HepG2 (cell line): Measurements from ENCODE around the gene OPRL1. TPM values are rescaled to one million over a fixed set of nuclear protein-coding genes. Genes with fewer than 3 reads are reported as not detected.
A peak's percentile ranks its signal among the peaks of the same experiment; 100 is the strongest.

Experiments used
- MYC ChIP-seq: sonication (generic); formaldehyde crosslinking; IDR thresholded peaks from 2 replicates; pipeline ENCODE4 v1.9.0; 2021; ENCODE audit warnings: missing genetic modification reagents, borderline replicate concordance
- NFE2 ChIP-seq: sonication (generic); formaldehyde crosslinking; IDR thresholded peaks from 2 replicates; pipeline ENCODE4 v1.4.0; 2020; ENCODE audit warnings: missing genetic modification reagents
- RCOR2 ChIP-seq: IDR thresholded peaks from 2 replicates; pipeline ENCODE4 v1.6.1; 2016; ENCODE audit warnings: missing biosample characterization, missing genetic modification reagents
- SIN3B ChIP-seq: fragments of 150-350 bp; IDR thresholded peaks from 2 replicates; pipeline ENCODE4 v1.6.1; 2014; ENCODE audit warnings: low read length
- U2AF2 ChIP-seq: fragments of 200-400 bp; formaldehyde crosslinking; IDR thresholded peaks from 2 replicates; pipeline ENCODE4 v1.6.1; 2017; ENCODE audit warnings: low read depth, mild to moderate bottlenecking, low read length
- ZNF547 ChIP-seq: sonication (generic); formaldehyde crosslinking; IDR thresholded peaks from 2 replicates; pipeline ENCODE4 v1.5.1; 2020; ENCODE audit warnings: mild to moderate bottlenecking, missing genetic modification reagents
- ZNF552 ChIP-seq: sonication (generic); formaldehyde crosslinking; IDR thresholded peaks from 2 replicates; pipeline ENCODE4 v1.9.0; 2022; ENCODE audit warnings: missing genetic modification reagents, mild to moderate bottlenecking, borderline replicate concordance
- ZNF724P ChIP-seq: sonication (generic); formaldehyde crosslinking; IDR thresholded peaks from 2 replicates; pipeline ENCODE4 v1.8.0; 2022; ENCODE audit warnings: missing genetic modification reagents, borderline replicate concordance
- ZNF790 ChIP-seq: sonication (generic); formaldehyde crosslinking; IDR thresholded peaks from 2 replicates; pipeline ENCODE4 v1.8.0; 2022; ENCODE audit warnings: missing genetic modification reagents, mild to moderate bottlenecking, borderline replicate concordance
- polyA plus RNA-seq, 8 experiments: library from polyadenylated mRNA; depleted of rRNA in 3 of 8; stranded (reverse) in 7 of 8; unstranded in 1 of 8; fragments of >200 nt; fragmentation: Illumina TruSeq in 4 of 8; extraction: Trizol in 4 of 8; gene quantifications; 2 replicates each; pipeline versions ENCODE4 v1.2.1 to v1.2.3, GENCODE V29; 2011 to 2016; ENCODE audit warnings: low read depth in 4 of 8, missing spikeins in 1 of 8, mixed read lengths in 1 of 8; ENCODE audit not compliant: insufficient read depth in 1 of 8
- total RNA-seq, 5 experiments: library from RNA; depleted of rRNA; stranded (reverse); fragments of >200 nt; fragmentation: Illumina TruSeq; extraction: Trizol; gene quantifications; 2 replicates each; pipeline ENCODE4 v1.2.3, GENCODE V29; 2016; ENCODE audit warnings: low read depth in 1 of 5
- TF ChIP-seq, protein P1 (sequence below): sonication (generic); formaldehyde crosslinking; IDR thresholded peaks from 2 replicates; pipeline ENCODE4 v1.4.0; 2020; ENCODE audit warnings: missing genetic modification reagents, borderline replicate concordance
- TF ChIP-seq, protein P2 (sequence below): sonication (generic); formaldehyde crosslinking; IDR thresholded peaks from 2 replicates; pipeline ENCODE4 v1.4.0; 2020; ENCODE audit warnings: missing genetic modification reagents, borderline replicate concordance
- TF ChIP-seq, protein P3 (sequence below): sonication (generic); formaldehyde crosslinking; IDR thresholded peaks from 2 replicates; pipeline ENCODE4 v1.5.1; 2020; ENCODE audit warnings: missing genetic modification reagents, mild to moderate bottlenecking, borderline replicate concordance
- TF ChIP-seq, protein P4 (sequence below): sonication (generic); formaldehyde crosslinking; IDR thresholded peaks from 2 replicates; pipeline ENCODE4 v1.8.0; 2022; ENCODE audit warnings: mild to moderate bottlenecking, missing genetic modification reagents

The OPRL1 gene
- total and polyA plus RNA-seq, 2 of the 13 experiments (the other 11 are each of a cell fraction or from before 2014, with no cell fraction given) = 0.35 to 0.71 TPM

DNA sequence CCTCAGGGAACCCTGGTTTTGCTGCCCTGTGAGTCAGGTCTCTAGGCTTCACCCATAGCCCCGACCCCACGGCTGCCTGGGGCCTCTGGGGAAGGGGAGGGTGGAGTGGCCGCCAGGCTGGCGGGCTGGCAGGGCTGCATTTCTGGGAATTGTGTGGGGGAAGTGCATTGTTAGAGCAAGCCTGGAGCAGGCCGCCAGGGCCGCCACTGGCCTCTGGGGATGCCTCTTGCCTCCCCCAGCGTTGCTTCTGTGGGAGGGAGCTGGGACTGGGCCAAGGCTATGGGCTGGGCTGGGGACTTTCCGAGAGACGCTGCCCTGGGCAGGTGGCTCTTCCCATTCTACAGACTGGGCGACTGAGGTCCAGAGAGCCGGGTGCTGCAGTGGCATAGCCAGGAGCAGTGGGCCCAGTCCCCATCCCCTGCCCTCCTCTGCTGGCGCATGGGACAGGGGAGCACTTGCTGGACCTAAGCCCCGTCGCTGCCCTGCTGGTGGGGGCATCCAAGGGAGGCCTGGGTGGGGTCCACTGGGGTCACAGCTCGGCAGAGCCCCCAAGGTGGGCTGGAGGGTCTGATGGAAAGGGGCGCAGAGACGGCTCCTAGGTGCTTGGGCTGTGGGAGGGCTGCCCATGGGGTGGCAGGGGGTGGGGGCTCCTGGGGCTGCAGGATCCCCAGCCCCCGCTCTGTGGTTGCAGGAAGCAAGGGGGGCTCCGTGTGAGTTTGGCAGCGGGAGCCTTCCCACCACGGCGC is 23.8 kb upstream of the OPRL1 start (continued):
- TF ChIP-seq, protein P1, sequence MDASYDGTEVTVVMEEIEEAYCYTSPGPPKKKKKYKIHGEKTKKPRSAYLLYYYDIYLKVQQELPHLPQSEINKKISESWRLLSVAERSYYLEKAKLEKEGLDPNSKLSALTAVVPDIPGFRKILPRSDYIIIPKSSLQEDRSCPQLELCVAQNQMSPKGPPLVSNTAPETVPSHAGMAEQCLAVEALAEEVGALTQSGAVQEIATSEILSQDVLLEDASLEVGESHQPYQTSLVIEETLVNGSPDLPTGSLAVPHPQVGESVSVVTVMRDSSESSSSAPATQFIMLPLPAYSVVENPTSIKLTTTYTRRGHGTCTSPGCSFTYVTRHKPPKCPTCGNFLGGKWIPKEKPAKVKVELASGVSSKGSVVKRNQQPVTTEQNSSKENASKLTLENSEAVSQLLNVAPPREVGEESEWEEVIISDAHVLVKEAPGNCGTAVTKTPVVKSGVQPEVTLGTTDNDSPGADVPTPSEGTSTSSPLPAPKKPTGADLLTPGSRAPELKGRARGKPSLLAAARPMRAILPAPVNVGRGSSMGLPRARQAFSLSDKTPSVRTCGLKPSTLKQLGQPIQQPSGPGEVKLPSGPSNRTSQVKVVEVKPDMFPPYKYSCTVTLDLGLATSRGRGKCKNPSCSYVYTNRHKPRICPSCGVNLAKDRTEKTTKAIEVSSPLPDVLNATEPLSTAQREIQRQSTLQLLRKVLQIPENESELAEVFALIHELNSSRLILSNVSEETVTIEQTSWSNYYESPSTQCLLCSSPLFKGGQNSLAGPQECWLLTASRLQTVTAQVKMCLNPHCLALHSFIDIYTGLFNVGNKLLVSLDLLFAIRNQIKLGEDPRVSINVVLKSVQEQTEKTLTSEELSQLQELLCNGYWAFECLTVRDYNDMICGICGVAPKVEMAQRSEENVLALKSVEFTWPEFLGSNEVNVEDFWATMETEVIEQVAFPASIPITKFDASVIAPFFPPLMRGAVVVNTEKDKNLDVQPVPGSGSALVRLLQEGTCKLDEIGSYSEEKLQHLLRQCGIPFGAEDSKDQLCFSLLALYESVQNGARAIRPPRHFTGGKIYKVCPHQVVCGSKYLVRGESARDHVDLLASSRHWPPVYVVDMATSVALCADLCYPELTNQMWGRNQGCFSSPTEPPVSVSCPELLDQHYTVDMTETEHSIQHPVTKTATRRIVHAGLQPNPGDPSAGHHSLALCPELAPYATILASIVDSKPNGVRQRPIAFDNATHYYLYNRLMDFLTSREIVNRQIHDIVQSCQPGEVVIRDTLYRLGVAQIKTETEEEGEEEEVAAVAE (CRISPR knock-in tag) = peak; percentile 76
- TF ChIP-seq, protein P2, sequence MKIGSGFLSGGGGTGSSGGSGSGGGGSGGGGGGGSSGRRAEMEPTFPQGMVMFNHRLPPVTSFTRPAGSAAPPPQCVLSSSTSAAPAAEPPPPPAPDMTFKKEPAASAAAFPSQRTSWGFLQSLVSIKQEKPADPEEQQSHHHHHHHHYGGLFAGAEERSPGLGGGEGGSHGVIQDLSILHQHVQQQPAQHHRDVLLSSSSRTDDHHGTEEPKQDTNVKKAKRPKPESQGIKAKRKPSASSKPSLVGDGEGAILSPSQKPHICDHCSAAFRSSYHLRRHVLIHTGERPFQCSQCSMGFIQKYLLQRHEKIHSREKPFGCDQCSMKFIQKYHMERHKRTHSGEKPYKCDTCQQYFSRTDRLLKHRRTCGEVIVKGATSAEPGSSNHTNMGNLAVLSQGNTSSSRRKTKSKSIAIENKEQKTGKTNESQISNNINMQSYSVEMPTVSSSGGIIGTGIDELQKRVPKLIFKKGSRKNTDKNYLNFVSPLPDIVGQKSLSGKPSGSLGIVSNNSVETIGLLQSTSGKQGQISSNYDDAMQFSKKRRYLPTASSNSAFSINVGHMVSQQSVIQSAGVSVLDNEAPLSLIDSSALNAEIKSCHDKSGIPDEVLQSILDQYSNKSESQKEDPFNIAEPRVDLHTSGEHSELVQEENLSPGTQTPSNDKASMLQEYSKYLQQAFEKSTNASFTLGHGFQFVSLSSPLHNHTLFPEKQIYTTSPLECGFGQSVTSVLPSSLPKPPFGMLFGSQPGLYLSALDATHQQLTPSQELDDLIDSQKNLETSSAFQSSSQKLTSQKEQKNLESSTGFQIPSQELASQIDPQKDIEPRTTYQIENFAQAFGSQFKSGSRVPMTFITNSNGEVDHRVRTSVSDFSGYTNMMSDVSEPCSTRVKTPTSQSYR (CRISPR knock-in tag) = peak; percentile 97
- TF ChIP-seq RCOR2 (CRISPR knock-in tag) (peak; percentile 98), ZNF724P (peak; percentile 61; the same call in 1 of the 2 replicates), ZNF790 (0 out of 2 replicates have a peak, but pooled peaks have one; percentile 21), SIN3B (no peak), ZNF547 (CRISPR knock-in tag) (peak; percentile 46; the same call in 1 of the 2 replicates), MYC (0 out of 2 replicates have a peak, but pooled peaks have one; percentile 12), ZNF552 (CRISPR knock-in tag) (peak; percentile 46; the same call in 1 of the 2 replicates), NFE2 (CRISPR knock-in tag) (0 out of 2 replicates have a peak, but pooled peaks have one; percentile 24), U2AF2 (no peak)
- TF ChIP-seq, protein P3, sequence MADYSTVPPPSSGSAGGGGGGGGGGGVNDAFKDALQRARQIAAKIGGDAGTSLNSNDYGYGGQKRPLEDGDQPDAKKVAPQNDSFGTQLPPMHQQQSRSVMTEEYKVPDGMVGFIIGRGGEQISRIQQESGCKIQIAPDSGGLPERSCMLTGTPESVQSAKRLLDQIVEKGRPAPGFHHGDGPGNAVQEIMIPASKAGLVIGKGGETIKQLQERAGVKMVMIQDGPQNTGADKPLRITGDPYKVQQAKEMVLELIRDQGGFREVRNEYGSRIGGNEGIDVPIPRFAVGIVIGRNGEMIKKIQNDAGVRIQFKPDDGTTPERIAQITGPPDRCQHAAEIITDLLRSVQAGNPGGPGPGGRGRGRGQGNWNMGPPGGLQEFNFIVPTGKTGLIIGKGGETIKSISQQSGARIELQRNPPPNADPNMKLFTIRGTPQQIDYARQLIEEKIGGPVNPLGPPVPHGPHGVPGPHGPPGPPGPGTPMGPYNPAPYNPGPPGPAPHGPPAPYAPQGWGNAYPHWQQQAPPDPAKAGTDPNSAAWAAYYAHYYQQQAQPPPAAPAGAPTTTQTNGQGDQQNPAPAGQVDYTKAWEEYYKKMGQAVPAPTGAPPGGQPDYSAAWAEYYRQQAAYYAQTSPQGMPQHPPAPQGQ = 0 out of 2 replicates have a peak, but pooled peaks have one; percentile 27
- TF ChIP-seq, protein P4, sequence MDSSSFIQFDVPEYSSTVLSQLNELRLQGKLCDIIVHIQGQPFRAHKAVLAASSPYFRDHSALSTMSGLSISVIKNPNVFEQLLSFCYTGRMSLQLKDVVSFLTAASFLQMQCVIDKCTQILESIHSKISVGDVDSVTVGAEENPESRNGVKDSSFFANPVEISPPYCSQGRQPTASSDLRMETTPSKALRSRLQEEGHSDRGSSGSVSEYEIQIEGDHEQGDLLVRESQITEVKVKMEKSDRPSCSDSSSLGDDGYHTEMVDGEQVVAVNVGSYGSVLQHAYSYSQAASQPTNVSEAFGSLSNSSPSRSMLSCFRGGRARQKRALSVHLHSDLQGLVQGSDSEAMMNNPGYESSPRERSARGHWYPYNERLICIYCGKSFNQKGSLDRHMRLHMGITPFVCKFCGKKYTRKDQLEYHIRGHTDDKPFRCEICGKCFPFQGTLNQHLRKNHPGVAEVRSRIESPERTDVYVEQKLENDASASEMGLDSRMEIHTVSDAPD (CRISPR knock-in tag) = peak; percentile 34; the same call in 1 of the 2 replicates
